ENCODE results near the gene CLCN5.

CLCN5 gene

GRCh38 chrX:49947781-49948180 lies 25.4 kb downstream of the CLCN5 start:
- DNase-seq (ENCODE audit: insufficient read length) (no peak), FAIRE-seq (no peak)
- TF ChIP-seq TAF1 (IDR thresholded peaks at IDR 0.05; ENCODE audit: borderline replicate concordance, low read depth, low read length) = no peak
- TF ChIP-seq POLR2AphosphoS5 (IDR thresholded peaks at IDR 0.05; ENCODE audit: low read depth, low read length) = no peak
- TF ChIP-seq POLR2A (IDR thresholded peaks at IDR 0.05; ENCODE audit: low read depth, low read length) = no peak

- TF ChIP-seq POLR2AphosphoS5 (IDR thresholded peaks at IDR 0.05; ENCODE audit: low read depth, low read length) (no peak), POLR2A (IDR thresholded peaks at IDR 0.05; ENCODE audit: low read depth, low read length) (no peak), TAF1 (IDR thresholded peaks at IDR 0.05; ENCODE audit: borderline replicate concordance, low read depth, low read length) (no peak)
- FAIRE-seq (no peak), DNase-seq (ENCODE audit: insufficient read length) (no peak)
Measured at GRCh38 chrX:49949961-49950360, 27.6 kb downstream of the CLCN5 start.

GRCh38 chrX:49951524-49952193 lies 29.3 kb downstream of the CLCN5 start:
- DNase-seq (ENCODE audit: insufficient read length) (no peak), FAIRE-seq (no peak)
- no peak for TF ChIP-seq POLR2AphosphoS5 (IDR thresholded peaks at IDR 0.05; ENCODE audit: low read depth, low read length)
- TF ChIP-seq POLR2A (IDR thresholded peaks at IDR 0.05; ENCODE audit: low read depth, low read length) = no peak
- TF ChIP-seq TAF1 (IDR thresholded peaks at IDR 0.05; ENCODE audit: borderline replicate concordance, low read depth, low read length) = no peak

DNA sequence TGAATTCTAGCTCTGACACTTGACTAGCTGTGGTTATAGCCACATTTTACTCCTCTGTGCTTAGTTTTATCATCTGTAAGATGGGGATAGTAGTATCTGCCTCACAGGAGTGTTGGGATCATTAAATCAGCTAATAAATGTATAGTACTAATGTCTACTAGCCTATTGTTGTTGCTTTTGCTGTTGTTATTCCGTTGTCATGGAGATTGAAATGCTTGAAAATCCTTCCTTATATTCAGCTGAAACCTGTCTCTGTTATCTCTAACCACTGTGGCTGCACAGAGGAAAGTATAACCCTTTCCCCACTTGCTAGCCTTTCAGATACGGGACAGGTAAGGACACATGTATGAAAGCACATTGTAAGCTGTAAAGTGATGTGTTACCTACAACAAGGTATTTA lies 33.9 kb downstream of the CLCN5 start:
- TF ChIP-seq POLR2AphosphoS5 (IDR thresholded peaks at IDR 0.05; ENCODE audit: low read depth, low read length) (no peak), POLR2A (IDR thresholded peaks at IDR 0.05; ENCODE audit: low read depth, low read length) (no peak), TAF1 (IDR thresholded peaks at IDR 0.05; ENCODE audit: borderline replicate concordance, low read depth, low read length) (no peak)
- FAIRE-seq (no peak), DNase-seq (ENCODE audit: insufficient read length) (no peak)

DNA sequence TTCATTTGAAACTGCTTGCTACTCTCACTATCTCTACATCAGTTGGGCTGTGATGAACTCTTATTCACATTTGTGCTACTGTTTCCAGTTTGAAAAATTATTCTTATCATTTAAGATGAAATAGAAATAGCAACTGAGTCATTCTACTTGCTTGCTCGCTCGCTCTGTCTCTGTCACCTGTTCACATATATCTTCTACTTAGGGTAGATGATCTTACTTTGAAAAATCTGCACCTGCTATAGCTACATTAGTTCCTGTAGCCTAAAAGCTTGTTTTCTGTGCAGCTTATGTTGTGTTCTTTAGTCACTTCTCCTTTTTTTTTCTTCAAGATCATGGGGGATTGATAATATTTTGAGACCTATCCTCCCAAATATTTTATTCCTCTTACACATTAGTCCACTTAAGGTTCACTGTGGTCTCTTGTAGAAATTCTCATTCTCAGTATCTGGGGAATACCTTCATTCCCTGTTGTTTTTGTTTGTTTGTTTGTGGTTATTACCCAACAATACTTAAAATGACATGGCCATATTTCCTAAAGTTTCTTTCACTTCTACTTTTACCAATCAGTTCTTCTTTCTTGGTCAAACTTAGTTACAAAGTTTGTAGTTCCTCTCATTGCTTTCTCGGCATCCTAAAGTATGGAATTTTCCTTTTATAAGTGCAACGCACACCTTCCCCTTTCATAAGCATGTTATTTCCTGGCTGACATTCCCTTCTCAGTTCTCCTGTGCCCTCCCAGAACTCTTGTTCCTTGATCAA lies 36.5 kb downstream of the CLCN5 start:
- FAIRE-seq = no peak

DNA sequence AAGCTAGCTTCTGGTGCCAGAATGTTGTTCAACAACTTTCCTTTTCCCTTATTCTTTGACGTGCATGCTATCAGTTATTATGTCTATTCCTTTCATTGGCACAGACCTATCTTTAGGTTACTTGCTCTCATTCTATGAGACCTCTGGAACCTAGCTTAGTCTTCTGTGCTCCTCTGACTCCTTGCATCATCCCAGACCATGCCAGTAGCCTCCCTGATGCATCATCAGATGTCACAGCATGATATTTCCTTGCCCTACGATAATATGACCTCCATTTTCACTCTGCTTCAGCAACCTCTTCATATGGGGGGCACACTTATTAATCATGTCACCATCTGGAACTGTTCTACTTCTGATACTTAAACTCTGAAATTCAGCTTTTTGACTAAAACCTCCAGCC lies 37.2 kb downstream of the CLCN5 start:
- peak; percentile 82 for FAIRE-seq
- TF ChIP-seq POLR2AphosphoS5 (IDR thresholded peaks at IDR 0.05; ENCODE audit: low read depth, low read length) (no peak), TAF1 (IDR thresholded peaks at IDR 0.05; ENCODE audit: borderline replicate concordance, low read depth, low read length) (no peak), POLR2A (IDR thresholded peaks at IDR 0.05; ENCODE audit: low read depth, low read length) (no peak)
- no peak for DNase-seq (ENCODE audit: insufficient read length)

More for the DNA sequence above, 36.5 kb downstream of the CLCN5 start:
- no peak for TF ChIP-seq TAF1 (IDR thresholded peaks at IDR 0.05; ENCODE audit: borderline replicate concordance, low read depth, low read length)
- no peak for TF ChIP-seq POLR2A (IDR thresholded peaks at IDR 0.05; ENCODE audit: low read depth, low read length)
- DNase-seq (ENCODE audit: insufficient read length) = no peak

DNA sequence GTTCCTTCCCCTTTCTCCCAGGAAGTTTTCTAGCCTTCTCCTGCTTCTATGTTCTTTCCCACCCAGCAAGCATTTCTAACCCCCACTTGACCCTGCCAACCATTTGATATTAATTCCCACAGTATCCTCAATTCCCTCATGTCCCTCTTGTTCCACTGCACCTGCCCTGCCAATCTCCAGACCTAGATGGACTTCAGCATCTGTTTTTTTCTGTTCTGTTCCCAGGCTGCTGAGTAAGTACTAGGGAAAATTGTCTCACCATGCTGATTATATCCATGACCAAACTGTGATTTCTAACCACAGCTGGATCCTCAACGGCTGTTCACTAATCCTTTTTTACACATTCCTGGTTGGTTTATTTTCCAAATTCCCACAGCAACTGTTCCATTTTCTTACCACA lies 37.7 kb downstream of the CLCN5 start:
- TF ChIP-seq POLR2AphosphoS5 (IDR thresholded peaks at IDR 0.05; ENCODE audit: low read depth, low read length) (no peak), TAF1 (IDR thresholded peaks at IDR 0.05; ENCODE audit: borderline replicate concordance, low read depth, low read length) (no peak), POLR2A (IDR thresholded peaks at IDR 0.05; ENCODE audit: low read depth, low read length) (no peak)
- DNase-seq (ENCODE audit: insufficient read length) (no peak), FAIRE-seq (no peak)

GRCh38 chrX:49970674-49971073 lies 48.3 kb downstream of the CLCN5 start:
- DNase-seq (ENCODE audit: insufficient read length) (no peak), FAIRE-seq (no peak)

GRCh38 chrX:49972328-49972860 lies 50.0 kb downstream of the CLCN5 start:
- TF ChIP-seq POLR2AphosphoS5 (IDR thresholded peaks at IDR 0.05; ENCODE audit: low read depth, low read length) (no peak), POLR2A (IDR thresholded peaks at IDR 0.05; ENCODE audit: low read depth, low read length) (no peak), TAF1 (IDR thresholded peaks at IDR 0.05; ENCODE audit: borderline replicate concordance, low read depth, low read length) (no peak)
- DNase-seq (ENCODE audit: insufficient read length) (no peak), FAIRE-seq (no peak)

More at GRCh38 chrX:49970674-49971073, 48.3 kb downstream of the CLCN5 start:
- TF ChIP-seq TAF1 (IDR thresholded peaks at IDR 0.05; ENCODE audit: borderline replicate concordance, low read depth, low read length) = no peak
- TF ChIP-seq POLR2AphosphoS5 (IDR thresholded peaks at IDR 0.05; ENCODE audit: low read depth, low read length) = no peak
- TF ChIP-seq POLR2A (IDR thresholded peaks at IDR 0.05; ENCODE audit: low read depth, low read length) = no peak

- FAIRE-seq (no peak), DNase-seq (ENCODE audit: insufficient read length) (no peak)
- no peak for TF ChIP-seq POLR2AphosphoS5 (IDR thresholded peaks at IDR 0.05; ENCODE audit: low read depth, low read length)
- no peak for TF ChIP-seq POLR2A (IDR thresholded peaks at IDR 0.05; ENCODE audit: low read depth, low read length)
- no peak for TF ChIP-seq TAF1 (IDR thresholded peaks at IDR 0.05; ENCODE audit: borderline replicate concordance, low read depth, low read length)
Measured at GRCh38 chrX:49976682-49977197, 54.3 kb downstream of the CLCN5 start.

DNA sequence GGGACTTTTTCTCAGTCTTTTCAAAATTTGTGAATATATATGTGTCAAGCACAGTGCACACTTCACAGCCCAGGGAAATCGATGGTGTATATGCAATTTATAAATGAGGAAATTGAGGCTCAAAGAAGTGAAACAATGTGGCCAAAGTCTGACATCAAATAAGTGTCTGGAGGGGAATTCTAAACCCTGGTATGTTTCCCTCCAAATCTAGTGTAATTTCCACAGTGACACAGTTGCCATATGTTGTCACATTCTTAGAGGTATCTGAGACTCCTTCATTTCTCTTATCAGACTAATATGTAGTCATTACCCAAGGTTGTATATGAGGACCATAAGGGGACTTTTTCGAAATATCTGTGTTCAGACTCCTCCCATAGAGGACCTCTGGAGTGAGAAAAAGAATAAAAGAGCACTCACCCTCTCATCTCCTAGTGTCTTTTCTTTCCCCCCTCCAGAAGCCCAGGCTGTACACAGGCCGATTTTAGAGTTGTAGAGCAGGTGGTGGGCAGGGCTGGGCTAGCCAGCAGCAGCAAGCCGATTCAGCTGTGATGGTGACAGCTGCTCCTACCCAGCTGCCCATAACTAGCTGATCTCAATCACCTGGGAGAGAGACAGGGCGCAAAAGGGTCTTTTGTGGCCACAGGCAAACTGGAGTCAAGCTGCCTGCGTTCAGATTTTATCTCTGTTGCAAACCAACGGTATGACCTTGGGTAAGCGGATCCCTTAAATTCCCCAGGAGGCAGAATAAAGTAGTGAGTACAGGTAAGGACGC lies 55.1 kb downstream of the CLCN5 start:
- TF ChIP-seq POLR2A (IDR thresholded peaks at IDR 0.05; ENCODE audit: low read depth, low read length) (no peak), POLR2AphosphoS5 (IDR thresholded peaks at IDR 0.05; ENCODE audit: low read depth, low read length) (no peak), TAF1 (IDR thresholded peaks at IDR 0.05; ENCODE audit: borderline replicate concordance, low read depth, low read length) (no peak)
- FAIRE-seq = no peak

More for the DNA sequence above, 55.1 kb downstream of the CLCN5 start:
- no peak for DNase-seq (ENCODE audit: insufficient read length)
